Keratinocyte (primary cell): ENCODE measurements around the gene KNOP1. TPM values are rescaled to one million over a fixed set of nuclear protein-coding genes. Genes with fewer than 3 reads are reported as not detected.

Source experiments
- DNase-seq: peaks from one replicate; pipeline ENCODE4 v3.0.0-alpha.2; 2011; ENCODE audit warnings: low read depth, missing footprints, low spot score
- FAIRE-seq: peaks from 2 replicates; lab custom pipeline; 2011; peaks lifted over from hg19 to GRCh38; lab: Jason Lieb, UNC
- H2AFZ ChIP-seq: 2 replicates; pipeline ENCODE4 v1.6.0; 2012; ENCODE audit warnings: low read length, control low read depth, inconsistent platforms; ENCODE audit not compliant: control insufficient read depth
- H3K27ac ChIP-seq: 2 replicates; pipeline ENCODE4 v1.5.1; 2011; ENCODE audit warnings: low read length; ENCODE audit not compliant: control insufficient read depth, insufficient read depth
- H3K27me3 ChIP-seq: 3 replicates; pipeline ENCODE4 v1.6.0; 2011; ENCODE audit warnings: low read length; ENCODE audit not compliant: control insufficient read depth, insufficient read depth; ENCODE audit errors: extremely low read depth
- H3K36me3 ChIP-seq, 2 experiments: 2 replicates in 1 of 2; 3 replicates in 1 of 2; pipeline ENCODE4 v1.5.1; 2011; ENCODE audit warnings: low read length in 2 of 2, mild to moderate bottlenecking in 1 of 2; ENCODE audit not compliant: control insufficient read depth in 2 of 2, insufficient read depth in 2 of 2; ENCODE audit errors: extremely low read depth in 1 of 2
- H3K4me1 ChIP-seq: 3 replicates; pipeline ENCODE4 v1.5.1; 2011; ENCODE audit warnings: low read length; ENCODE audit not compliant: control insufficient read depth, insufficient read depth; ENCODE audit errors: extremely low read depth
- H3K4me2 ChIP-seq: 3 replicates; pipeline ENCODE4 v1.6.0; 2011; ENCODE audit warnings: low read depth, low read length; ENCODE audit not compliant: control insufficient read depth, insufficient read depth; ENCODE audit errors: extremely low read depth
- H3K4me3 ChIP-seq, 3 experiments: fragments of 200-600 bp in 1 of 3; sonication (generic) in 1 of 3; 2 replicates in 2 of 3; 3 replicates in 1 of 3; pipeline ENCODE4 v1.5.1; 2011 to 2016; ENCODE audit warnings: low read length in 3 of 3, mild to moderate bottlenecking in 3 of 3, control low read depth in 2 of 3, inconsistent platforms in 1 of 3, low read depth in 1 of 3, mixed read lengths in 1 of 3, mixed run types in 1 of 3, moderate library complexity in 1 of 3; ENCODE audit not compliant: control insufficient read depth in 2 of 3, insufficient read depth in 2 of 3; ENCODE audit errors: extremely low read depth in 1 of 3
- H3K79me2 ChIP-seq: 2 replicates; pipeline ENCODE4 v1.6.0; 2012; ENCODE audit warnings: low read length; ENCODE audit not compliant: control insufficient read depth, insufficient read depth
- H3K9ac ChIP-seq: 3 replicates; pipeline ENCODE4 v1.6.0; 2011; ENCODE audit warnings: low read length; ENCODE audit not compliant: control insufficient read depth, insufficient read depth; ENCODE audit errors: extremely low read depth
- H3K9me1 ChIP-seq: 3 replicates; pipeline ENCODE4 v1.6.0; 2011; ENCODE audit warnings: low read length; ENCODE audit not compliant: control insufficient read depth, insufficient read depth; ENCODE audit errors: extremely low read depth
- H3K9me3 ChIP-seq: 2 replicates; pipeline ENCODE4 v1.5.1; 2012; ENCODE audit warnings: low read depth, low read length; ENCODE audit not compliant: control insufficient read depth
- H4K20me1 ChIP-seq: 3 replicates; pipeline ENCODE4 v1.6.0; 2011; ENCODE audit warnings: low read length; ENCODE audit not compliant: control insufficient read depth, insufficient read depth; ENCODE audit errors: extremely low read depth
- EZH2 ChIP-seq: IDR thresholded peaks from one replicate; pipeline ENCODE4 v1.6.1; 2012; ENCODE audit warnings: inconsistent platforms, mild to moderate bottlenecking, low read length, moderate library complexity
- dilution Hi-C: fragments of 300-500 bp; cut with MboI; formaldehyde crosslinking; loops from one replicate; pipeline ENCODE4 v1.7.0; 2020; ENCODE audit warnings: low sequenced_read_pairs; ENCODE audit not compliant: extremely low pct_ligation_motif_present
- polyA plus RNA-seq, 5 experiments: library from polyadenylated mRNA; depleted of rRNA in 3 of 5; stranded (reverse) in 3 of 5; stranded (forward) in 1 of 5; unstranded in 1 of 5; fragments of >200 nt; gene quantifications; 1 replicate in 1 of 5; 2 replicates in 3 of 5; 3 replicates in 1 of 5; pipeline versions ENCODE4 v1.2.1 to v1.2.3, GENCODE V29; 2011 to 2012; ENCODE audit warnings: missing spikeins in 2 of 5, low read depth in 1 of 5, low replicate concordance in 1 of 5
- TF ChIP-seq, protein P1 (sequence below), 3 experiments: IDR thresholded peaks in 1 of 3; conservative IDR thresholded peaks in 1 of 3; optimal IDR thresholded peaks in 1 of 3; 2 replicates in 2 of 3; 3 replicates in 1 of 3; pipeline versions ENCODE3 to v1.5.1; 2011; ENCODE audit warnings: low read length in 3 of 3, mild to moderate bottlenecking in 3 of 3, moderate library complexity in 2 of 3, control low read depth in 1 of 3, inconsistent platforms in 1 of 3; ENCODE audit not compliant: insufficient read depth in 2 of 3; ENCODE audit errors: extremely low read depth in 1 of 3

Gene KNOP1
- polyA plus RNA-seq, 1 donor (not counting 4 experiments of a cell fraction or from before 2014, with no cell fraction given) = 19.8 TPM

GRCh38 chr16:19689342-19689741 lies 28.7 kb downstream of the KNOP1 start:
- no peak overlapping the region for H3K27ac ChIP-seq
- no peak for FAIRE-seq
- peaks cover 2 to 7% of the 10 kb centered on the region in 2 experiments for H3K36me3 ChIP-seq

GRCh38 chr16:19688396-19689024 lies 29.5 kb downstream of the KNOP1 start:
- H3K79me2 ChIP-seq = no peaks in the 10 kb centered on the region
- DNase-seq = no peak
- peaks cover 5 to 7% of the 10 kb centered on the region in 2 experiments for H3K36me3 ChIP-seq

More at GRCh38 chr16:19689342-19689741, 28.7 kb downstream of the KNOP1 start:
- TF ChIP-seq, protein P1, sequence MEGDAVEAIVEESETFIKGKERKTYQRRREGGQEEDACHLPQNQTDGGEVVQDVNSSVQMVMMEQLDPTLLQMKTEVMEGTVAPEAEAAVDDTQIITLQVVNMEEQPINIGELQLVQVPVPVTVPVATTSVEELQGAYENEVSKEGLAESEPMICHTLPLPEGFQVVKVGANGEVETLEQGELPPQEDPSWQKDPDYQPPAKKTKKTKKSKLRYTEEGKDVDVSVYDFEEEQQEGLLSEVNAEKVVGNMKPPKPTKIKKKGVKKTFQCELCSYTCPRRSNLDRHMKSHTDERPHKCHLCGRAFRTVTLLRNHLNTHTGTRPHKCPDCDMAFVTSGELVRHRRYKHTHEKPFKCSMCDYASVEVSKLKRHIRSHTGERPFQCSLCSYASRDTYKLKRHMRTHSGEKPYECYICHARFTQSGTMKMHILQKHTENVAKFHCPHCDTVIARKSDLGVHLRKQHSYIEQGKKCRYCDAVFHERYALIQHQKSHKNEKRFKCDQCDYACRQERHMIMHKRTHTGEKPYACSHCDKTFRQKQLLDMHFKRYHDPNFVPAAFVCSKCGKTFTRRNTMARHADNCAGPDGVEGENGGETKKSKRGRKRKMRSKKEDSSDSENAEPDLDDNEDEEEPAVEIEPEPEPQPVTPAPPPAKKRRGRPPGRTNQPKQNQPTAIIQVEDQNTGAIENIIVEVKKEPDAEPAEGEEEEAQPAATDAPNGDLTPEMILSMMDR (optimal IDR thresholded peaks at IDR 0.05 in 1 of 3, IDR thresholded peaks at IDR 0.05 in 1 of 3, conservative IDR thresholded peaks at IDR 0.05 in 1 of 3; ENCODE audit: extremely low read depth in 1 of 3, insufficient read depth in 2 of 3, low read length in 3 of 3) = no peak
- TF ChIP-seq EZH2 = no peak
- Histone ChIP-seq H3K9ac (no peak overlapping the region), H3K4me2 (no peak overlapping the region), H3K4me3 (no peak overlapping the region), H3K27me3 (no peaks in the 10 kb centered on the region), H3K9me3 (no peaks in the 10 kb centered on the region), H4K20me1 (no peaks in the 10 kb centered on the region), H2AFZ (no peak overlapping the region), H3K9me1 (no peaks in the 10 kb centered on the region), H3K79me2 (no peaks in the 10 kb centered on the region), H3K4me1 (no peaks in the 10 kb centered on the region)
- no peak for DNase-seq
- dilution Hi-C loops = no loop called here

More at GRCh38 chr16:19688396-19689024, 29.5 kb downstream of the KNOP1 start:
- no peaks in the 10 kb centered on the region for H3K9me3 ChIP-seq
- no peak overlapping the region for H2AFZ ChIP-seq
- FAIRE-seq = no peak
- no peak for TF ChIP-seq EZH2
- TF ChIP-seq, protein P1 (optimal IDR thresholded peaks at IDR 0.05 in 1 of 3, IDR thresholded peaks at IDR 0.05 in 1 of 3, conservative IDR thresholded peaks at IDR 0.05 in 1 of 3; ENCODE audit: extremely low read depth in 1 of 3, insufficient read depth in 2 of 3, low read length in 3 of 3) = no peak
- H4K20me1 ChIP-seq = no peaks in the 10 kb centered on the region
- H3K4me3 ChIP-seq = no peak overlapping the region
- H3K4me1 ChIP-seq = no peaks in the 10 kb centered on the region
- dilution Hi-C loops = no loop called here
- H3K4me2 ChIP-seq = no peak overlapping the region
- H3K9ac ChIP-seq = no peak overlapping the region
- H3K27ac ChIP-seq = no peak overlapping the region
- H3K27me3 ChIP-seq = no peaks in the 10 kb centered on the region
- no peaks in the 10 kb centered on the region for H3K9me1 ChIP-seq
